GM12801 (cell line): ENCODE results near the gene WDR12.

Experiments
- TF ChIP-seq, protein P1 (sequence below): IDR thresholded peaks from one replicate; pipeline ENCODE4 v1.5.1; 2011; ENCODE audit warnings: control low read depth; ENCODE audit not compliant: insufficient read length; ENCODE audit errors: extremely low read depth

Gene WDR12

GRCh38 chr2:202938960-202939359 is 27.5 kb upstream of the WDR12 start:
- TF ChIP-seq, protein P1, sequence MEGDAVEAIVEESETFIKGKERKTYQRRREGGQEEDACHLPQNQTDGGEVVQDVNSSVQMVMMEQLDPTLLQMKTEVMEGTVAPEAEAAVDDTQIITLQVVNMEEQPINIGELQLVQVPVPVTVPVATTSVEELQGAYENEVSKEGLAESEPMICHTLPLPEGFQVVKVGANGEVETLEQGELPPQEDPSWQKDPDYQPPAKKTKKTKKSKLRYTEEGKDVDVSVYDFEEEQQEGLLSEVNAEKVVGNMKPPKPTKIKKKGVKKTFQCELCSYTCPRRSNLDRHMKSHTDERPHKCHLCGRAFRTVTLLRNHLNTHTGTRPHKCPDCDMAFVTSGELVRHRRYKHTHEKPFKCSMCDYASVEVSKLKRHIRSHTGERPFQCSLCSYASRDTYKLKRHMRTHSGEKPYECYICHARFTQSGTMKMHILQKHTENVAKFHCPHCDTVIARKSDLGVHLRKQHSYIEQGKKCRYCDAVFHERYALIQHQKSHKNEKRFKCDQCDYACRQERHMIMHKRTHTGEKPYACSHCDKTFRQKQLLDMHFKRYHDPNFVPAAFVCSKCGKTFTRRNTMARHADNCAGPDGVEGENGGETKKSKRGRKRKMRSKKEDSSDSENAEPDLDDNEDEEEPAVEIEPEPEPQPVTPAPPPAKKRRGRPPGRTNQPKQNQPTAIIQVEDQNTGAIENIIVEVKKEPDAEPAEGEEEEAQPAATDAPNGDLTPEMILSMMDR: no peak

- TF ChIP-seq, protein P1: no peak
Measured at GRCh38 chr2:202934456-202934855, 23.0 kb upstream of the WDR12 start.

DNA sequence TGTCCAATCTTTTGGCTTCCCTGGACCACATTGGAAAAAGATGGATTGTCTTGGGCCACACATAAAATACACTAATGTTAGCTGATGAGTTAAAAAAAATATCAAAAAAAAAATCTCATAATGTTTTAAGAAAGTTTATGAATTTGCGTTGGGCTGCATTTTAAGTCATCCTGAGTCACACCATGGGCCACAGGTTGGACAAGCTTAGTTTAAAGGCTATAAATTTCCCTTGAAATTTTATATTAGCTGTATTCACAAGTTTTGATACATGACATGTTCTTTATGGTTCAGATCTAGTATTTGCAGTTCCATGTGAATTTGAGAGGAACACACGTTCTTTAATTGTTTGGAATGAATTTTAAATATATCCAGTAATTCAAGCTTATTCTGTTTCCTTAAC is 22.5 kb upstream of the WDR12 start:
- TF ChIP-seq, protein P1: no peak

DNA sequence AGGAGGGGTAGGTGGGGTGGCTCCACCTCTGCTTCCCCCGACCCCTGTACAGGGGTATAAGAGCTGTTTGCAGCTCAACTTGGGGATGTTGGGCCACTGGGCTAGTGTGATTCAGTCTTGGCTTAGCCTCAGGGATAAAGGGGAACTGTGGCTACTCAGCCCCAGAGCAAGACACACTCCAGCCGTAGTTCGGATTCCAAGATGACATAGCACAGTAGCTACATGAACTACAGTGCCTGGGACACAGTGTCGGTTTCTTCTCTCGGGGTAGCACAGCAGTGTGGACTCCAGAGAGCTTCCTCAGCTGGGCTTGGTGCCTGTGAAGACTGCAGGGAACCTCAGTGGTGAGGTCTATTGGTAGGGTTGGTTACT is 21.7 kb upstream of the WDR12 start:
- TF ChIP-seq, protein P1: no peak

DNA sequence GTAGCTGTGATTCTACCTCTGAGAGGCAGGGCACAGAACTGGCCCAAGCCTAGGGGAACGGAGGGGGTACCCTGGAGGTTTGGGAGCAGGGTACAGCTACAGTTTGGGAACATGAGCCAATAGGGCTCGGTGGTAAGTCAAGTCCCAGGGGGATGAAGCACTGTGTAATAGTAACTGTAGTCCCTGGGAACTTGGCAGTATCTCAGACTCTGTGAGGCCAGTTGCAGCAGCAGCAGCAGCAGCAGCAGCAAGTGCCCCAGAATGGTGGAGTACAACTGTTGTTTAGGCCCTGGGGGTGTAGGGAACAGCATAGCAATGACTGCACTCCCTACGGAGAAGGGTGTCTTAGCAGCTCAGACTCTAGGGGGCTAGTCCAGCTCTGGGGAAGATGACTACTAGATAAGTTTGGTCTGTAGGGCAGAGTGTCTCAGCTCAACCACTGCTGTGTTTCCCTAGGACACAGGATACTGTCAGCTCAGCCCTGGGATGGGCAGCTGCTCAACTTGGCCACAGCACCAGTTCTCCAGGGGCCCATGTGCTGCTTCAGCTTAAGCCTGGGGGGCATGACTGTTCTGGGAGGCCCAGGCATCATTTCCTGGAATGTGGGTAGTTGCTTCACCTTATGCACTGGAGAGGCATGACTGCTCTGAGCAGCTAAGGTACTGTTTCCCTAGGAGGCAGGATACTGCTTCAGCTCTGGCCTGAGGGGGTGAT is 21.1 kb upstream of the WDR12 start:
- TF ChIP-seq, protein P1: no peak

DNA sequence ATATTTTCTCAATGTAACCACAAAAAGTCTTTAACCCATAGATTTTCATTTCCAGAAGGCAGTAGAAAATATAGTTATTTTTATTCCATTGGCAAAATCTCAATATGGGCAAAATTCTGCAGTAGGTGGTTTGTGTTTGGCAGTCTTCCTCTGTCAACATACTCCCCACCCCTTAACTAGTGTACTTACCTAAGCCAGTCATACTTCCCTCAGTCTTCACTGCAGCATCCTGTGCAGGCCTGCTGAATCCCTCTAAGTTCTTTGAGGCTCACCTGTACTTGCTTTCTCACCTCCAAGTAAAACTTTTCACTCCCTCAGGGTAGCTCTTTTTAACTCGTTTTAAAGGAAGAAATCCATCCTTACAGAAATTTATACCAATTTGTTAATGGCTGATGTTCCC is 7.4 kb upstream of the WDR12 start:
- TF ChIP-seq, protein P1: no peak

- TF ChIP-seq, protein P1: no peak
Measured at GRCh38 chr2:202911203-202911511, 316 bp downstream of the WDR12 start.
